Activated T-cell treated with anti-CD3 and anti-CD28 coated beads, Interleukin-2, amount 50 U/mL, for 1 hour (primary cell): Measurements from ENCODE around the gene NIPA2.

Source experiments
- DNase-seq: peaks from one replicate; pipeline ENCODE4 v3.0.0-alpha.2; 2020

The NIPA2 gene

GRCh38 chr15:22880068-22880980 is 41.9 kb downstream of the NIPA2 start:
- no peak for DNase-seq

GRCh38 chr15:22880981-22881738 is 42.7 kb downstream of the NIPA2 start:
- no peak for DNase-seq

GRCh38 chr15:22881739-22882440 is 43.4 kb downstream of the NIPA2 start:
- no peak for DNase-seq

GRCh38 chr15:22883196-22883595 is 44.7 kb downstream of the NIPA2 start:
- DNase-seq = no peak

GRCh38 chr15:22884344-22884743 is 45.9 kb downstream of the NIPA2 start:
- no peak for DNase-seq

GRCh38 chr15:22885120-22885519 is 46.7 kb downstream of the NIPA2 start:
- DNase-seq = no peak

- no peak for DNase-seq
Observed at GRCh38 chr15:22887157-22887951, 48.9 kb downstream of the NIPA2 start.

GRCh38 chr15:22888120-22888859 is 49.8 kb downstream of the NIPA2 start:
- no peak for DNase-seq

- DNase-seq = no peak
Observed at GRCh38 chr15:22889146-22889818, 50.8 kb downstream of the NIPA2 start.

GRCh38 chr15:22890296-22890695 is 51.8 kb downstream of the NIPA2 start:
- no peak for DNase-seq

GRCh38 chr15:22891426-22892210 is 53.2 kb downstream of the NIPA2 start:
- DNase-seq = no peak

GRCh38 chr15:22892333-22892732 is 53.9 kb downstream of the NIPA2 start:
- no peak for DNase-seq

GRCh38 chr15:22893081-22893480 is 54.6 kb downstream of the NIPA2 start:
- no peak for DNase-seq

GRCh38 chr15:22893881-22894280 is 55.4 kb downstream of the NIPA2 start:
- no peak for DNase-seq

- no peak for DNase-seq
Observed at GRCh38 chr15:22895465-22896190, 57.2 kb downstream of the NIPA2 start.

- no peak for DNase-seq
Observed at GRCh38 chr15:22902046-22902445, 63.6 kb downstream of the NIPA2 start.

GRCh38 chr15:22902578-22902977 is 64.1 kb downstream of the NIPA2 start:
- no peak for DNase-seq

GRCh38 chr15:22902981-22903380 is 64.5 kb downstream of the NIPA2 start:
- DNase-seq = no peak

GRCh38 chr15:22903427-22903826 is 65.0 kb downstream of the NIPA2 start:
- DNase-seq = no peak
